Upper lobe of right lung (tissue), 1 donor: Measurements from ENCODE around the gene SLC6A3. TPM values are rescaled to one million over a fixed set of nuclear protein-coding genes. Genes with fewer than 3 reads are reported as not detected.

ENCODE experiments used
- ATAC-seq: fragments of 200-7000 bp; cut with Tn5 transposase; one replicate; pipeline ENCODE4 v1.9.1; 2020; ENCODE audit warnings: mild to moderate bottlenecking, moderate library complexity
- DNase-seq: peaks from one replicate; pipeline ENCODE4 v3.0.0-alpha.2; 2020
- H3K27ac ChIP-seq: fragments of 200-600 bp; one replicate; pipeline ENCODE4 v1.8.0; 2022
- H3K27me3 ChIP-seq: fragments of 200-600 bp; one replicate; pipeline ENCODE4 v1.8.0; 2022; ENCODE audit warnings: mild to moderate bottlenecking
- H3K36me3 ChIP-seq: fragments of 200-600 bp; one replicate; pipeline ENCODE4 v1.8.0; 2022
- H3K4me1 ChIP-seq: fragments of 200-600 bp; one replicate; pipeline ENCODE4 v1.8.0; 2022
- H3K4me3 ChIP-seq: fragments of 200-600 bp; one replicate; pipeline ENCODE4 v1.8.0; 2022; ENCODE audit warnings: mild to moderate bottlenecking
- H3K9me3 ChIP-seq: fragments of 200-600 bp; one replicate; pipeline ENCODE4 v1.8.0; 2022
- CTCF ChIP-seq: fragments of 200-600 bp; IDR thresholded peaks from one replicate; pipeline ENCODE4 v1.8.0; 2022; ENCODE audit warnings: antibody characterized with exemption
- intact Hi-C: fragments of 100-400 bp; cut with DNase I; formaldehyde crosslinking; loops from one replicate; pipeline ENCODE4 v1.11.0; 2022
- total RNA-seq: library from RNA; stranded (reverse); fragmentation: NEBNext Ultra II Directional; extraction: Animal tissue kit (Norgen Biotek cat#: 25700); gene quantifications from one replicate; pipeline ENCODE4 v1.2.1, GENCODE V29; 2021
- donor health status: DM: no; HTN: yes; CAD: no; lungs with severe emphysema.

The SLC6A3 gene
- total RNA-seq, 1 donor from 2014 or later, result 0.52 TPM

- no peak for ATAC-seq
Measured at GRCh38 chr5:1381370-1382247, 63.6 kb downstream of the SLC6A3 start.

GRCh38 chr5:1380910-1381309 is 64.3 kb downstream of the SLC6A3 start:
- H3K9me3 ChIP-seq, result no peaks in the 10 kb centered on the region
- intact Hi-C loops, result no loop called here
- H3K27me3 ChIP-seq, result no peaks in the 10 kb centered on the region
- H3K4me1 ChIP-seq, result peaks cover 6% of the 10 kb centered on the region
- no peak for TF ChIP-seq CTCF
- H3K4me3 ChIP-seq, result peak overlapping the region; percentile 25
- no peak for ATAC-seq
- H3K36me3 ChIP-seq, result no peaks in the 10 kb centered on the region
- no peak for DNase-seq
- no peak overlapping the region for H3K27ac ChIP-seq

More at GRCh38 chr5:1381370-1382247, 63.6 kb downstream of the SLC6A3 start:
- peaks cover 9% of the 10 kb centered on the region for H3K4me1 ChIP-seq
- H3K4me3 ChIP-seq, result no peak overlapping the region
- H3K9me3 ChIP-seq, result no peaks in the 10 kb centered on the region
- intact Hi-C loops, result no loop called here
- no peak overlapping the region for H3K27ac ChIP-seq
- no peaks in the 10 kb centered on the region for H3K36me3 ChIP-seq
- TF ChIP-seq CTCF, result no peak
- no peaks in the 10 kb centered on the region for H3K27me3 ChIP-seq
- no peak for DNase-seq

- Histone ChIP-seq H3K36me3 (no peaks in the 10 kb centered on the region), H3K27ac (no peak overlapping the region), H3K27me3 (no peaks in the 10 kb centered on the region), H3K4me3 (peak overlapping the region; percentile 25), H3K9me3 (no peaks in the 10 kb centered on the region), H3K4me1 (peaks cover 4% of the 10 kb centered on the region)
- DNase-seq (peak; percentile 90), ATAC-seq (peak; percentile 92)
- peak; percentile 76 for TF ChIP-seq CTCF
- intact Hi-C loops, result no loop called here
Measured at GRCh38 chr5:1380011-1380817, 65.0 kb downstream of the SLC6A3 start.

- Histone ChIP-seq H3K9me3 (no peaks in the 10 kb centered on the region), H3K4me3 (no peak overlapping the region), H3K27me3 (no peaks in the 10 kb centered on the region), H3K36me3 (no peaks in the 10 kb centered on the region), H3K4me1 (no peaks in the 10 kb centered on the region), H3K27ac (no peak overlapping the region)
- intact Hi-C loops, result no loop called here
- TF ChIP-seq CTCF, result no peak
- ATAC-seq (no peak), DNase-seq (no peak)
Measured at GRCh38 chr5:1378866-1379659, 66.2 kb downstream of the SLC6A3 start.

- no peaks in the 10 kb centered on the region for H3K36me3 ChIP-seq
- ATAC-seq, result no peak
- H3K4me1 ChIP-seq, result no peaks in the 10 kb centered on the region
- intact Hi-C loops, result no loop called here
- TF ChIP-seq CTCF, result no peak
- DNase-seq, result no peak
- no peak overlapping the region for H3K4me3 ChIP-seq
- no peaks in the 10 kb centered on the region for H3K9me3 ChIP-seq
- no peak overlapping the region for H3K27ac ChIP-seq
- H3K27me3 ChIP-seq, result no peaks in the 10 kb centered on the region
Measured at GRCh38 chr5:1378096-1378495, 67.1 kb downstream of the SLC6A3 start.
